ENCODE results near the gene TCF4. TPM values are rescaled to one million over a fixed set of nuclear protein-coding genes. Genes with fewer than 3 reads are reported as not detected.

The TCF4 gene
- total RNA-seq, 1 donor, result 84.6 TPM

DNA sequence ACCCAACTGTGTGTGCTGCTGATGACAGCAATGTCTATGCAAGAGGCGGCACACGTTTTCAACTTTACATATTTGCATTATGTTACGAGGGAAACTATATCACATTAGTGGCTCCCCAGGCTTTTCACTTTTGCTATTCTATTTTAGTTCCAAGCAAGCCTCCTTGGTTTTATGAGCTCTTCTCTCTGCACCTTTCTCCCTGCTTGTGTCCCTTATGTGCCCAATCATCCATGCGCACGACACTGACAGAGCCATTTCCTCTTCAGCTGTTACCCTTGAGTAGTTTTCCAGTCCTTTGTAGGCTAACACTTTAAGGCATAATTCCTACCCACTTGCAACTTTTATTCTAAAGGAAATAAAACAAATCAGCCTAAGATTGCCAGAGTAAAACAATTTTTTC, 154.3 kb downstream of the TCF4 start:
- no peak for DNase-seq (ENCODE audit: low read depth)
- H3K4me3 ChIP-seq (ENCODE audit: low read depth, low read length), result no peak overlapping the region
- TF ChIP-seq, protein P1, sequence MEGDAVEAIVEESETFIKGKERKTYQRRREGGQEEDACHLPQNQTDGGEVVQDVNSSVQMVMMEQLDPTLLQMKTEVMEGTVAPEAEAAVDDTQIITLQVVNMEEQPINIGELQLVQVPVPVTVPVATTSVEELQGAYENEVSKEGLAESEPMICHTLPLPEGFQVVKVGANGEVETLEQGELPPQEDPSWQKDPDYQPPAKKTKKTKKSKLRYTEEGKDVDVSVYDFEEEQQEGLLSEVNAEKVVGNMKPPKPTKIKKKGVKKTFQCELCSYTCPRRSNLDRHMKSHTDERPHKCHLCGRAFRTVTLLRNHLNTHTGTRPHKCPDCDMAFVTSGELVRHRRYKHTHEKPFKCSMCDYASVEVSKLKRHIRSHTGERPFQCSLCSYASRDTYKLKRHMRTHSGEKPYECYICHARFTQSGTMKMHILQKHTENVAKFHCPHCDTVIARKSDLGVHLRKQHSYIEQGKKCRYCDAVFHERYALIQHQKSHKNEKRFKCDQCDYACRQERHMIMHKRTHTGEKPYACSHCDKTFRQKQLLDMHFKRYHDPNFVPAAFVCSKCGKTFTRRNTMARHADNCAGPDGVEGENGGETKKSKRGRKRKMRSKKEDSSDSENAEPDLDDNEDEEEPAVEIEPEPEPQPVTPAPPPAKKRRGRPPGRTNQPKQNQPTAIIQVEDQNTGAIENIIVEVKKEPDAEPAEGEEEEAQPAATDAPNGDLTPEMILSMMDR (IDR thresholded peaks at IDR 0.05; ENCODE audit: insufficient read depth, low read depth, low read length), result no peak

DNA sequence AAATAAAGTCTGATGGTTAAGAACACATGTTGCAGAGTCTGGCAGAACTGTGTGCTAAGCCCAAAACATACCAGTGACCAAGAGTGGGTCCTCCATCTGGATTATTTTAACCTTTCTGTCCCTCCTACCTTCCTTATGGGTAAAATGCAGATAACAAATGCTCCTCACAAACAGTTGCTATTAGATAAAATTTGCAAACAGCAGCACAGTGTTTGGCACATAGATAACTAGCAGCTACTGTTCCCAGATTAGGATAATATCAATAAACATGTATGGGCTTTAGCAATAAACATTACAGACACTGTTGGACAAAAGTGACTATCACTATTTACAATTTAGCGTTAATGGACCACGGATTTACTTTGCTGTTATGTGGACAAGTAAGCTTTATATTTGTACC, 154.9 kb downstream of the TCF4 start:
- H3K4me3 ChIP-seq (ENCODE audit: low read depth, low read length), result no peak overlapping the region
- no peak for DNase-seq (ENCODE audit: low read depth)
- TF ChIP-seq, protein P1 (IDR thresholded peaks at IDR 0.05; ENCODE audit: insufficient read depth, low read depth, low read length), result no peak

DNA sequence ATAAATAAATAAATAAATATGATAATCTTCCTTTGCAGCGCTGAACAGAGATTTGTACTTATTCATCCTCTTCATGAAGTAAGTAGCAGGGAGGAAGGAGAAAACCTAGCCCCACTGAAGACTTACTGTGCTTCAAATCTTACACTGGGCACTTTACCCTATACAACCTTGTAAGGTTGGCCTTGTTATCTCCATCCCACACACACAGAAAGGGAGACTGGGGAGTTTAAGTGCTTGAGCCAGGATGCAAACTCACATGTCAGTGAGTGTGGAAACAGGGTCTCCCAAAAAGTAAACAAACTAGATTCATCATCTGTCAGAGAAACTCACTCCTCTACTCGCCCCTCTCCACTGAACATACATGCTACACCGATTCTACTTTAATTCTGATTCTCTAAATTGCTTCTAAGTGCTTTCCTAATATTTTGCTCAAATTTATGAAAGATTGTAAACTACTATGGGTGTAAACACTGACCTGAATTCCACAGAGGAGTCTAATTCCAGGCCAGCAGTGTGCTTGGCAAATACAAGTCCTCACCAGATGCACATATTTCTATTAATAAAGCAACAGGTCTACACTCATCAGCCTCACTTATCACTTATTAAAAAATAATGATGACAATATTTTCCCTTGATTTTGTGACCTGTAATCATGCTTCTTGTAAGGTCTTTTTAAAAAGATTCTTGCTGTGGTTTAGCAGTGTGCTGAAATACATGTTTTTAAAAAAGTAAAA, 155.5 kb downstream of the TCF4 start:
- DNase-seq (ENCODE audit: low read depth), result no peak
- H3K4me3 ChIP-seq (ENCODE audit: low read depth, low read length), result no peak overlapping the region
- TF ChIP-seq, protein P1 (IDR thresholded peaks at IDR 0.05; ENCODE audit: insufficient read depth, low read depth, low read length), result no peak

DNA sequence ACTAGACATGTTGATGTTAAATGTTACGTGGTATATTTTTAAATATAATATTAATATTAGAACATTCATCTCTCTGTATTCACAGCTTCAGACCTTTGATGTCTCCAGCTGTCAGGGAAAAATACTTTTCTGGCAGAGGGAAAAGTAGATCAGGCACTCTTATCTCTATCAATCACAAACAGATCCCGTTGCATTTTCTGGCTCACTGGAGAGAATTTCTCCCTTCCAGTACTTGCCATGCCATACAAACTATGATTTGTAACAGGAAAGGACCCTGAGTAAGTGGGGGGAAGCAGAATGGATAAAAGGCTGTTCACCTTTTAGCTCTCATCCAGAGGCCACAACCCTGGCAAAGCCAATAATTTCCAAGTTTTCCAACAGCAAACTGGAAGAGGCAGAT, 158.0 kb downstream of the TCF4 start:
- TF ChIP-seq, protein P1 (IDR thresholded peaks at IDR 0.05; ENCODE audit: insufficient read depth, low read depth, low read length), result no peak
- no peak overlapping the region for H3K4me3 ChIP-seq (ENCODE audit: low read depth, low read length)
- no peak for DNase-seq (ENCODE audit: low read depth)

DNA sequence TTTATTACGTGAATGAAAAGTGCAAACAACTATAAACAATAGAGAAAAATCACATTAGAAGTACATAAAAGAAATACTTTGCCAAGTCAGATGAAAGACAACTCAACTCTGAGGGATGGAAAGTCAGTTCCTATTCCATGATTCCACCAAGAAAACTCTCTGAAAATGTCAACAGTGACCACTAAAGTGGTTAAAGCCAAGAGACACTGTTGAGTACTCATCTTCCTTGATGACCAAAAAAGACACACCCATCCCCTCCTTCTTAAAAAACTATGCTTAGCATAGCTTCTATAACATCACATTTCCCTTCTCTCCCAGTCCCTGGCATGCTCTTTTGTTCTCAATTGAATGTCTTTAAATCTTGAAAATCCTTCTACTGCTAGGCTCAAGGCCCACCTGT, 160.0 kb downstream of the TCF4 start:
- no peak for DNase-seq (ENCODE audit: low read depth)
- TF ChIP-seq, protein P1 (IDR thresholded peaks at IDR 0.05; ENCODE audit: insufficient read depth, low read depth, low read length), result no peak
- no peak overlapping the region for H3K4me3 ChIP-seq (ENCODE audit: low read depth, low read length)

DNA sequence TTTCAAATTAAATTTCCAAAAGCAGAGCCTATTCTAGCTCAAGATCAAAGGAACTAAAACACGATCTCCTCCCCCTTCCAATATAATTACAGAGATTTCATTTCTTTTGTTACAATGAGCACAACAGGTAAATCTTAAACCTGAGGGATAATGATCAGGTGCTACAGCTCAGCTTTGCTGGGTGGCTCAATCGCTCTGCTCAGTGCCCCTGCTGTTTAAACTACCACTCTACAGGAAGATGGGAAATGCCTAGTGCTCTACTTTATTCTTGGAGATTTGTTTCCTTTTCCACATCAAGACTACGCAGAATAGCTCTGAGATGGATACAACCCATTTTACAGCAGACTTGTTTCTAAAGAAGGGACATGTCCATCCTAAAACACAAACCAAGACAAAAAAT, 162.3 kb downstream of the TCF4 start:
- H3K4me3 ChIP-seq (ENCODE audit: low read depth, low read length), result no peak overlapping the region
- no peak for DNase-seq (ENCODE audit: low read depth)
- TF ChIP-seq, protein P1 (IDR thresholded peaks at IDR 0.05; ENCODE audit: insufficient read depth, low read depth, low read length), result no peak
